ENCODE results near the gene SIN3B. TPM values are rescaled to one million over a fixed set of nuclear protein-coding genes. Genes with fewer than 3 reads are reported as not detected.

The SIN3B gene
- total RNA-seq, 1 experiment from 2014 or later, result 49.7 TPM

GRCh38 chr19:16880884-16881554 lies 51.8 kb downstream of the SIN3B start:
- TF ChIP-seq CTCF (IDR thresholded peaks at IDR 0.05; ENCODE audit: unreplicated experiment), result no peak
- BruUV-seq (replicated peaks), result no TSS peak
- Mint-ChIP-seq H3K27ac (ENCODE audit: unreplicated experiment) (no peak overlapping the region), H3K27me3 (ENCODE audit: unreplicated experiment) (no peaks in the 10 kb centered on the region), H3K4me1 (ENCODE audit: low read depth, unreplicated experiment) (no peaks in the 10 kb centered on the region), H3K36me3 (ENCODE audit: insufficient read depth, unreplicated experiment) (peaks cover 28% of the 10 kb centered on the region), H3K9me3 (ENCODE audit: low read depth, unreplicated experiment) (peaks cover 8% of the 10 kb centered on the region), H3K4me3 (ENCODE audit: low read depth, unreplicated experiment) (no peak overlapping the region)
- CTCF ChIA-PET, result interaction anchor here (0.7 kb wide), 1 partner anchor 109 kb away, joined by 4 read pairs; no protein-coding TSS in a partner anchor
- intact Hi-C loops (cut with micrococcal nuclease; ENCODE audit: unreplicated experiment), result no loop called here
- no peak for DNase-seq

- intact Hi-C loops (cut with micrococcal nuclease; ENCODE audit: unreplicated experiment), result no loop called here
- Mint-ChIP-seq H3K27me3 (ENCODE audit: unreplicated experiment) (no peaks in the 10 kb centered on the region), H3K4me3 (ENCODE audit: low read depth, unreplicated experiment) (no peak overlapping the region), H3K4me1 (ENCODE audit: low read depth, unreplicated experiment) (no peaks in the 10 kb centered on the region), H3K9me3 (ENCODE audit: low read depth, unreplicated experiment) (peaks cover 8% of the 10 kb centered on the region), H3K27ac (ENCODE audit: unreplicated experiment) (no peak overlapping the region), H3K36me3 (ENCODE audit: insufficient read depth, unreplicated experiment) (peaks cover 27% of the 10 kb centered on the region)
- no TSS peak for BruUV-seq (replicated peaks)
- TF ChIP-seq CTCF (IDR thresholded peaks at IDR 0.05; ENCODE audit: unreplicated experiment), result no peak
- no peak for DNase-seq
- CTCF ChIA-PET, result no interaction called here
These were observed 52.9 kb downstream of the SIN3B start for GRCh38 chr19:16882146-16882545.

- intact Hi-C loops (cut with micrococcal nuclease; ENCODE audit: unreplicated experiment), result no loop called here
- H3K4me3 Mint-ChIP-seq (ENCODE audit: low read depth, unreplicated experiment), result no peak overlapping the region
- no peaks in the 10 kb centered on the region for H3K27me3 Mint-ChIP-seq (ENCODE audit: unreplicated experiment)
- TF ChIP-seq CTCF (IDR thresholded peaks at IDR 0.05; ENCODE audit: unreplicated experiment), result no peak
- no TSS peak for BruUV-seq (replicated peaks)
- no peak overlapping the region for H3K27ac Mint-ChIP-seq (ENCODE audit: unreplicated experiment)
- H3K36me3 Mint-ChIP-seq (ENCODE audit: insufficient read depth, unreplicated experiment), result peaks cover 24% of the 10 kb centered on the region
- no peak for DNase-seq
- H3K4me1 Mint-ChIP-seq (ENCODE audit: low read depth, unreplicated experiment), result no peaks in the 10 kb centered on the region
- CTCF ChIA-PET, result no interaction called here
- H3K9me3 Mint-ChIP-seq (ENCODE audit: low read depth, unreplicated experiment), result peaks cover 8% of the 10 kb centered on the region
These were observed 54.3 kb downstream of the SIN3B start for GRCh38 chr19:16883522-16883921.

GRCh38 chr19:16885166-16885565 lies 56.0 kb downstream of the SIN3B start:
- TF ChIP-seq CTCF (IDR thresholded peaks at IDR 0.05; ENCODE audit: unreplicated experiment), result no peak
- H3K9me3 Mint-ChIP-seq (ENCODE audit: low read depth, unreplicated experiment), result peaks cover 8% of the 10 kb centered on the region
- H3K4me3 Mint-ChIP-seq (ENCODE audit: low read depth, unreplicated experiment), result no peak overlapping the region
- intact Hi-C loops (cut with micrococcal nuclease; ENCODE audit: unreplicated experiment), result no loop called here
- no peak for DNase-seq
- no peaks in the 10 kb centered on the region for H3K27me3 Mint-ChIP-seq (ENCODE audit: unreplicated experiment)
- CTCF ChIA-PET, result interaction anchor here (0.8 kb wide), 1 partner anchor 168 kb away, joined by 4 read pairs; no protein-coding TSS in a partner anchor
- no peak overlapping the region for H3K27ac Mint-ChIP-seq (ENCODE audit: unreplicated experiment)
- H3K36me3 Mint-ChIP-seq (ENCODE audit: insufficient read depth, unreplicated experiment), result peaks cover 18% of the 10 kb centered on the region
- BruUV-seq (replicated peaks), result no TSS peak
- no peaks in the 10 kb centered on the region for H3K4me1 Mint-ChIP-seq (ENCODE audit: low read depth, unreplicated experiment)
